HG03066 (cell line): ENCODE data around the gene ENTR1.
A peak's percentile ranks its signal among the peaks of the same experiment; 100 is the strongest.

Experiments used
- ATAC-seq: cut with Tn5 transposase; IDR thresholded peaks from one replicate; pipeline ENCODE4 v1.9.1; 2021; ENCODE audit warnings: low read depth; ENCODE audit not compliant: unreplicated experiment

The ENTR1 gene

DNA sequence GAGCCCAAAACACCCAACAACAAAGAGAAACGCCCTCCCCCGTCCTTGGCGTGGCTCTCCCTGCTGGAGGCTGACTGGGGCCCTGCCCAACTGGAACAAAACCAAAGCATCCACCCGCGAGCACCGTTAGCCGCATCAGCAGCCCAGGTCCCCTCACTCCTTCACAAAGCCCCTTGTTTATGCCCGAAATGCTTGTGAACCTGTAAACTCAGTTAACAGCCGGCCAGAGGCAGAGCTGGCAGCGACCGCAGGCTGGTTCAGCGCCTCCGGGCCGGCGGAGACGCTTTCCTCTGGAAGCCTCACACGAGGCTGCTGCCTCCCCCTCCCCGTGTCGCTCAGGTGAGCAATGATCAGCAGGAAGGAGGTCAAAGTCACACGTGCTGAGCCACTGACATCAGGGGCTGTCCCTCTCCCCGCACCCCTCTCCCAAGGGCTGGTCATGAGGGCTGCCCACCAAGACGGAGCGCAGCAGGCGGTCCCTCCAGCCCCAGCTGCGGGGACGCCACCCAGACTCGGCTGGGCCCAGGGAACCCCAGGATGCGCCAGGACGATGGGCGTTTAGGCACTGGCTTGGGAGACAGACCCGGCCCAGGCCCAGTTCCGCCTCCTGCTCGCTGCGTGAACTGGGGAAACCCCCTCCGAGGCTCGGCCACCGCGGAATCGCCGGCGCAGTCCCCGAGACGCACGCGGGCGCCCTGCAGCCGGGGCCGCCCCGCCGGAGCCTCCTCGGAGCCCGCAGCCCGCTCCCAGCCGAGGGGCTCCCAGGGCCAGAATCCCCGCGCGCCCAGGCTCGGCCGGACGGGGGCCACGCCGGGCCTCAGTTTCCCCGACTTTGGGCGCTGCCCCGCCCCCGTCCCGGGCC is 11.0 kb downstream of the ENTR1 start:
- peak; percentile 27 for ATAC-seq

GRCh38 chr9:136398286-136398685 is 12.1 kb downstream of the ENTR1 start:
- ATAC-seq: no peak

- no peak for ATAC-seq
Observed at GRCh38 chr9:136397643-136398042, 12.8 kb downstream of the ENTR1 start.

DNA sequence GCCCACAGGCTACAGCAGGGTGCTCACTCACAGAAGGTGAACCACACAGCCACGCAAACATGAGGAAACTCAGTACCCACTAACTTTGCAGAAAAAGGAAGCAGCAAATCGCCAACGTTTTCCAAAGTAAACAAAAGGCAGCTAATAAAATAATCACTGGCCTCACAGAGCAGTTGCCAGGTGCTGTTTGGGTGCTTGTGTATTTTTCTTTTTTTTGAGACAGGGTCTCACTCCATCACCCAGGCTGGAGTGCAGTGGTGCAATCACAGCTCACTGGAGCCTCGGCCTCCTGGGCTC is 14.2 kb downstream of the ENTR1 start:
- ATAC-seq: no peak

- ATAC-seq: no peak
Observed at GRCh38 chr9:136395345-136396218, 14.8 kb downstream of the ENTR1 start.

DNA sequence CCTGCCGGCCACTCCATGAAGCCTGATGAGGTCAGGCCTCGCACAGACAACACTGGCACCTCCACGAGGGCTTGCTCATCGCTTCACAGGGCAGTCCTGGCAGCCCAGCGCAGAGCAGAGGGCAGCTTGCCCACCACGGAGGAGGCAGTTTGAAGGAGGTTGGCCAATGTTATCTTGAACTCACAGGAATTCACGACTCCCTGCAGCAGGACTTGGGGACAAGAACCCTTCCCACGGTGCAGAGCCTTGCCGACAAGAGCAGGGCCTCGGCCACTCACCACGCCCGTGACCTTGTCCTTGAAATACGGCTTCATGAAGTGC is 15.4 kb downstream of the ENTR1 start:
- ATAC-seq: no peak

DNA sequence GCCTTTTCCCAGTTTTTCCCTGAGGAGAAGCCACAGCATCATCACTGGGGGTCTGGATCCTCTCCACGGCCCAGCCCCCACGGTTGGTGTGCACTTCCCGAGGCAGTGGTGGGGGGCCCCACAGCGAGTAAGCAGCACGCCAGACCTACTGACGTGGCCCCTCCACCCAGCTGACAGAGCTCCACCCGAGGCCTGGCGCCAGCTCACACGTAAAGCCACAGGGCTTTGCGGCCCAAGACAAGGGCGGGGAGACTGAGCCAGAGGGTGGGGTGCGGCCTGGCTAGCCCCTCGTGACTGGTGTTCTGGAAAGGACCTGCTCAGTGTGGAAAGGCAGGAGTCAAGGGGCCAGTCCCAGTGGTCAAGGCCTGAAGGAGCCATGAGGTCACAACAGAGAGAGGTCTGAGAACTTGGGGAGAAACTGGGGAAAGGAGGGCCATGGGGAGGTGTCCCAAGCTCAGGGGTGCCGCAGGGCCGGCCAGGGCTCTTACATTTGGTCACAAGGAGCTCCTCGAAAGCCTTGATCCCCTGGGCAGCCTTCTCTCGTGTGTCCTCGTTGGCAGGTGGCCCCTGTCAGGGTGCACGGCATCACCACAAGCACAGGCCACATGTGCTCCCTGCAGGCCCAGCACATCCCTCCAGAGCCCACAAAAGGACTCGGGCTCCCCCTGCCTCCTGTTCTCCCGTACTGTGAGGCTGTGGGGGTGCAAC is 15.9 kb downstream of the ENTR1 start:
- no peak for ATAC-seq

GRCh38 chr9:136393531-136393930 is 16.9 kb downstream of the ENTR1 start:
- no peak for ATAC-seq

DNA sequence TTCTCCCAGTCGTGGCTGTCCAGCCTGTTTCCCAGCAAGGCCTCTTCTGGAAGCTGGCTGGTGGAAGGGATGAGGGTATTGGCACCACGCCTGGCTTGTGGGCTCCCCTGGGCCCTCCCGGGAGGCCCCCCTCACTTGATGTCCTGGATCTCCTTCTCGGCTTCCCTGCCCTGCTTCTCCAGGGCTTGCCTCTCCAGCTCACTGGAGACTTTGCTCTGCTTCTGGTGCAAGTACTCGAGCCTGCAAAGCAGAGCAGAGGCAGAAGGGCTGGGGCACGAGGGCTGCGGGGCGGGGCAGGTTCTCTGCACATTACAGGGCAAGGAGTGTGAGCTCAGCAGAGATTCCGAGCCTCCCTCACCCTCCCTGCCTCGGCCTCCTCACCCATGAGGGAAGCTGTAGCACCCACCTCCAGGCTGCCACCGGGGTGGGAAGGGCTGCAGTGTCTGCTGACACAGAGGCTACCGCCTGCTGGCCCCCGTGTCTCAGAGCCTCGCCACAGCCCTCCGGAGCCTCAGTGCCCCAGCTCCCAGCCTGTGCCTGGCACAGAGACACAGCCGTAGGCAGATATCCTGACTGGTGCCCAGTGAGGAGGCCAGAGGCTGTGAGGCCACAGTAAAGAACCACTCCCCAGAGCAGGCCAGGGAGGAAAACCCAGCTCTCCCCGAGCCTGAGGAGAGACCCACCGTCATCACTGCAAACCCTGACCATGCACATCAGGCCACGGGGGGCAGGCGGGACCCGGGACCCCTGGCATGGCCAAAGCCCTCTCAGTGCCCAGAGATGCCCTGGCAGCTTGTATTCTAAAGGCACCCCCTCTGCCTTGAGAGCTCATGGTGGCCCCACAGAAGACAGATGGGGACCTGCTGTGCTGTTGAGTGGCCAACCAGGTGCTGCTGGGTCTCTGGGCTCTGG is 17.6 kb downstream of the ENTR1 start:
- ATAC-seq: no peak

DNA sequence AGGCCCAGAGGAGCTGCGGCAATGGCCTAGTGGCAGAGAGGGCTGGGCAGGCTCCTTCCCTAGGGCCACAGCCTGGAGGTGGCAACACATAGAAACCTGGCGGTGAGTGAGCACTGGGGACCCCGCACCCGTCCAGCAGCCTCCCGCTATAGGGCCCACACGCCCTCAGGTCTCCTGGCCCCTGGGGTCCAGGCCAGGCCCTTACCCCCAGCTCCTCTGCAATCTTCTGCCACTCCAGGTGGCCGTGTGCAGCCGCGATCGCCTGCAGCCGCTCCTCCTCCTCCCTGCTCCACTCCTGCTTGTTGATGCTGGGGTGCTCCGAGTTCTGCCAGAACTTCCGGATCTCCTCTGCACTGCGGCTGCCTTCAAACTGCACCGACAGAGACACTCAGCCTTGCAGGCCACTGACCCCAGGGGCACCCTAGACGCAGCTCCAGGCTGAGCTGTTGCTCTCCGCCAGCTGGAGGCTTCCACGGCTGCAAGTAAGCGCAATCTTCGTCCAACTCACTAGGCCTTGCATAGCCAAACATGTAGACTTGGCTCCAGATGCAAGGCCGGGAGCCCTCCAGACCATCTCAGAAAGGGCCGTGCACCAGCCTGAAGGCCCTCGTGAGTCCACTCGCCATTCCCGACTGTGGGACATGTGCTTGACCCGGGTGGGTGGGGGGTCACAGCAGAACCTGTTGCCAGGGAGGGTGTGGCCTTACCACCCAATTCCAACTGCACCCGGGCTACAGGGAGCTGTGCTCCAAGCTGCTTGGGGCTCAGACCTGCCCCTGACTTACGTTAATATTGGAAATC is 18.5 kb downstream of the ENTR1 start:
- ATAC-seq: no peak

- ATAC-seq: no peak
Observed at GRCh38 chr9:136389396-136389795, 21.0 kb downstream of the ENTR1 start.

GRCh38 chr9:136387217-136387616 is 23.2 kb downstream of the ENTR1 start:
- ATAC-seq: no peak

DNA sequence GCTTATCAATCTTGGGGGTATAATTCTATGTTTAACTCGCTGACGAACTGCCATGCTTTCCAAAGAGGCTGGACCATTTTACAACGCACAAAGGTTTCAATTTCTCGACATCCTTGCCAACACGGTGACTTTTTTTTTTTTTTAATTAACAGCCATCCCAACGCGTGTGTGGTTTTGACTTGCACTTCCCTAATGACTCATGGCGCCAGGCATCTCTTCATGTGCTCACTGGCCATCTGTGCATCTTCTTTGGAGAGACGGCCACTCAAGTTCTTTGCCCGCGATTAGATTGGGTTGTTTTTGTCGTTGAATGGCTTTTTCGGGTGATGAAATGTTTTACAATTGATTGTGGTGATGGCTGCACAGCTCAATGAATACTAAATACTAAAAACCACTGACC is 24.4 kb downstream of the ENTR1 start:
- ATAC-seq: no peak

DNA sequence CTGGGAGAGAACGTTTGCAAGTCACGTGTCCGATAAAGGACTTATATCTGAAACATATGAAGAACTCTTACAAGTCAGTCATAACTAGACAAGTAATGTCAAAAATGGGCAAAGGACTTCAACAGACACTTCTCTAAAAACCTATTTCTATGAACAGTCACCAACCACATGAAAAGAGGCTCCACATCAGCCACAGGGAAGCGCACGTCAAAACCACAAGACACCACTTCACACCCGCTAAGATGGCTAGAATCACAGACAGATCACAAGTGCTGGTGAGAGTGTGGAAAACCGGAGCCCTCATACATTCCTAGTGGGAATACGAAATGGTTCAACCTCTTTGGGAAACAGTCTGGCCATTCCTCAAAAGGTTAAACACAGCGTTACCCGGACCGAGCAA is 25.4 kb downstream of the ENTR1 start:
- ATAC-seq: no peak

GRCh38 chr9:136383436-136383835 is 27.0 kb downstream of the ENTR1 start:
- ATAC-seq: no peak

DNA sequence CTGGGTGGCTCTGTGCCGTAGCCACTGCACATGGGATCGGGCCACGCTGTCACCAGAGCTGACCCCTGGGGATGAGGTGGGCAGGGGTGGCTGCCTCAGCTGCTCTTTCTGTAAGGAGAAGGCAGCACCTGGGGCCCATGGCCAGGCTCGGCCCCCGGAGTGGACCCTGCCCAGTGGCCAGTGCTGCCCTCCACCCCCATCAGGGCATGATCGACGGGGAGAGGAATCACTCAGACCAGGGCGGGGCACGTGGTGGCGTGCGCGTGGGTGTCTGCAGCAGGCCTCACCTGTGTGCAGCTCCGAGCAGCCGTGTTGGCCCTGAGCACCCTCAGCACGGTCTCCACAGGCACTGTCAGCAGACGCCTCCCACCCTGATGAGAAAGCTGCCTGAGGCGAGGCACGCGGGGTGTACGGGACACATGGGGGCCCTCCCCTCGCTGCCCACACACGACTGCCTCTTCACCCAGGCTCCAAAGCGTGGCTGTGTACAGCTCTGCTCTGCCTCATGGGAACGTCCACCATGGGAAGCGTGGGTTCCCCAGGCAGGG is 28.4 kb downstream of the ENTR1 start:
- ATAC-seq: no peak

- no peak for ATAC-seq
Observed at GRCh38 chr9:136381311-136381710, 29.1 kb downstream of the ENTR1 start.

- no peak for ATAC-seq
Observed at GRCh38 chr9:136380381-136380780, 30.0 kb downstream of the ENTR1 start.

- ATAC-seq: no peak
Observed at GRCh38 chr9:136379891-136380290, 30.5 kb downstream of the ENTR1 start.
